Thyroid gland (tissue), 4 donors: ENCODE results near the gene CHRM5. TPM values are rescaled to one million over a fixed set of nuclear protein-coding genes. Genes with fewer than 3 reads are reported as not detected.
"Not testable (repeated sequence)": the region's sequence is repeated elsewhere in the genome, so short reads cannot be mapped to it uniquely, and the experiment has no call there.

ENCODE experiments used
- DNase-seq, 2 donors: peaks; one replicate each; pipeline ENCODE4 v3.0.0-alpha.2; 2019
- H3K27ac ChIP-seq, 3 donors: fragments of 200-600 bp; sonication (generic); 1 replicate in 2 of 3; 2 replicates in 1 of 3; pipeline ENCODE4 v1.5.1; 2016 to 2019; ENCODE audit warnings: mild to moderate bottlenecking in 1 of 3, moderate library complexity in 1 of 3
- H3K27me3 ChIP-seq: fragments of 200-600 bp; sonication (generic); one replicate; pipeline ENCODE4 v1.5.1; 2019
- H3K36me3 ChIP-seq, 2 donors: fragments of 200-600 bp; sonication (generic); one replicate each; pipeline ENCODE4 v1.5.1; 2016 to 2019
- H3K4me1 ChIP-seq, 2 donors: fragments of 200-600 bp; sonication (generic); one replicate each; pipeline ENCODE4 v1.5.1; 2017 to 2019
- H3K4me3 ChIP-seq, 3 donors: fragments of 200-600 bp; sonication (generic); replicated peaks in 1 of 3; 1 replicate in 2 of 3; 2 replicates in 1 of 3; pipeline ENCODE4 v1.5.1; 2016; ENCODE audit warnings: mild to moderate bottlenecking in 1 of 3
- H3K9me3 ChIP-seq: fragments of 200-600 bp; sonication (generic); one replicate; pipeline ENCODE4 v1.5.1; 2017
- CTCF ChIP-seq, 6 experiments: fragments of 200-600 bp in 3 of 6; fragments of 450-650 bp in 3 of 6; sonication (generic) in 3 of 6; IDR thresholded peaks; one replicate each; pipeline ENCODE4 v1.5.1; 2016 to 2019; ENCODE audit warnings: antibody characterized with exemption in 6 of 6, mild to moderate bottlenecking in 2 of 6, inconsistent platforms in 1 of 6, moderate library complexity in 1 of 6
- POLR2A ChIP-seq, 2 donors: fragments of 450-650 bp; IDR thresholded peaks; one replicate each; pipeline ENCODE4 v1.6.1; 2017; ENCODE audit warnings: antibody characterized with exemption in 2 of 2, mild to moderate bottlenecking in 2 of 2, moderate library complexity in 1 of 2
- WGBS, 2 donors: methylation state at CpG; one replicate each; pipeline ENCODE4 v1.1.5; 2017; 5-methylcytosine and 5-hydroxymethylcytosine counted together
- intact Hi-C: fragments of 100-400 bp; cut with DNase I; formaldehyde crosslinking; loops from one replicate; pipeline ENCODE4 v1.15.1; 2023
- total RNA-seq, 4 donors: library from RNA; depleted of rRNA; stranded (reverse); fragments of >200 nt; gene quantifications; one replicate each; pipeline ENCODE4 v1.2.3, GENCODE V29; 2016

The CHRM5 gene
- total RNA-seq, 4 donors from 2014 or later, result not detected

- DNase-seq, result no peak
- peak overlapping the region in 1 of 3 donors; percentile 20 for H3K27ac ChIP-seq
- H3K4me3 ChIP-seq, result no peak overlapping the region
- TF ChIP-seq CTCF (IDR thresholded peaks at IDR 0.05), result no peak
- H3K9me3 ChIP-seq, result no peaks in the 10 kb centered on the region
- no peaks in the 10 kb centered on the region for H3K36me3 ChIP-seq
- peaks cover 9% of the 10 kb centered on the region in 2 donors for H3K4me1 ChIP-seq
- 61 to 72% methylated on average over 4 of the region's 4 CpGs for WGBS, 2 donors
- intact Hi-C loops, result no loop called here
- H3K27me3 ChIP-seq, result no peaks in the 10 kb centered on the region
These were observed 44.2 kb downstream of the CHRM5 start for GRCh38 chr15:34012461-34013028.

GRCh38 chr15:34013746-34014145 is 45.4 kb downstream of the CHRM5 start:
- WGBS, 2 donors, result 88 to 98% methylated on average over 9 of the region's 9 CpGs

GRCh38 chr15:34014556-34014955 is 46.3 kb downstream of the CHRM5 start:
- peak; percentile 83 to 84 for DNase-seq
- intact Hi-C loops, result no loop called here
- Histone ChIP-seq H3K9me3 (no peaks in the 10 kb centered on the region), H3K4me1 (peaks cover 9% of the 10 kb centered on the region in 2 donors), H3K27ac (peak overlapping the region; percentile 34 to 86 (median 71)), H3K36me3 (no peaks in the 10 kb centered on the region), H3K27me3 (no peaks in the 10 kb centered on the region), H3K4me3 (no peak overlapping the region)
- 15 to 36% methylated on average over 2 of the region's 2 CpGs for WGBS, 2 donors
- no peak for TF ChIP-seq CTCF (IDR thresholded peaks at IDR 0.05)
- TF ChIP-seq POLR2A (IDR thresholded peaks at IDR 0.05), result no peak

More at GRCh38 chr15:34013746-34014145, 45.4 kb downstream of the CHRM5 start:
- Histone ChIP-seq H3K27ac (peak overlapping the region in 1 of 3 donors; percentile 8), H3K4me3 (no peak overlapping the region), H3K9me3 (no peaks in the 10 kb centered on the region), H3K4me1 (peaks cover 9% of the 10 kb centered on the region in 2 donors), H3K36me3 (no peaks in the 10 kb centered on the region), H3K27me3 (no peaks in the 10 kb centered on the region)
- TF ChIP-seq CTCF (IDR thresholded peaks at IDR 0.05) (no peak), POLR2A (IDR thresholded peaks at IDR 0.05) (no peak)
- intact Hi-C loops, result no loop called here
- DNase-seq, result no peak

DNA sequence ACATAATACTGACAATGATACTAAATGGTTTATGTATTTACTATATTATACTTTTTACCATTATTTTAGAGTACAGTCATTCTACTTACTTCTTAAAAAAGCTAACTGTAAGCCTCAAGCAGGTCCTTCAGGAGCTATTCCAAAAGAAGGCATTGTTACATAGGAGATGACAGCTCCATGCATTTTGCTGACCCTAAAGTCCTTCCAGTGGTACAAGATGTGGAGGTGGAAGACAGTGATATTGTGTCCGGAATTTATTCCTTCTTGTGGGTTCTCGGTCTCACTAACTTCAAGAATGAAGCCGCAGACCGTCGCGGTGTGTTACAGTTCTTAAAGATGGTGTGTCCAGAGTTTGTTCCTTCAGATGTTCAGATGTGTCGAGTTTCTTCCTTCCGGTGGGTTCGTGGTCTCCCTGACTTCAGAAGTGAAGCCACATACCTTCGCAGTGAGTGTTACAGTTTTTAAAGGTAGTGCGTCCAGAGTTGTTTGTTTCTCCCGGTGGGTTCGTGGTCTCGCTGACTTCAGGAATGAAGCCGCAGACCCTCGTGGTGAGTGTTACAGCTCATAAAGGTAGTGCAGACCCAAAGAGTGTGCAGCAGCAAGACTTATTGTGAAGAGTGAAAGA is 49.8 kb downstream of the CHRM5 start:
- no peaks in the 10 kb centered on the region for H3K27me3 ChIP-seq
- H3K4me1 ChIP-seq, result peaks cover 9 to 15% of the 10 kb centered on the region in 2 donors
- TF ChIP-seq CTCF (IDR thresholded peaks at IDR 0.05), result no peak
- no peak for TF ChIP-seq POLR2A (IDR thresholded peaks at IDR 0.05)
- DNase-seq, result no peak
- intact Hi-C loops, result no loop called here
- H3K36me3 ChIP-seq, result no peaks in the 10 kb centered on the region
- no peaks in the 10 kb centered on the region for H3K9me3 ChIP-seq
- H3K4me3 ChIP-seq, result no peak overlapping the region
- 93 to 97% methylated on average over 16 of the region's 16 CpGs for WGBS, 2 donors
- H3K27ac ChIP-seq, result no peak overlapping the region

DNA sequence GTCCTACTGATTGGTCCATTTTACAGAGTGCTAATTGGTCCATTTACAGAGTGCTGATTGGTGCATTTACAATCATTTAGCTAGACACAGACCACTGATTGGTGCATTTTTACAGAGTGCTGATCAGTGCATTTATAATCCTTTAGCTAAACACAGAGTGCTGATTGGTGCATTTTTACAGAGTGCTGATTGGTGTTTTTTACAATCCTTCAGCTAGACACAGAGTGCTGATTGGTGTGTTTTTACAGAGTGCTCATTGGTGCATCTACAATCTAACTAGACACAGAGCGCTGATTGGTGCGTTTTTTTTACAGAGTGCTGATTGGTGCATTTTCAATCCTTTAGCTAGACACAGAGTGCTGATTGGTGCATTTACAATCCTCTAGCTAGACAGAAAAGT is 50.4 kb downstream of the CHRM5 start:
- DNase-seq, H3K27ac ChIP-seq, H3K36me3 ChIP-seq, H3K27me3 ChIP-seq, intact Hi-C loops, H3K4me3 ChIP-seq, H3K9me3 ChIP-seq: not testable (repeated sequence)
- 95 to 100% methylated on average over 2 of the region's 2 CpGs for WGBS, 2 donors
- H3K4me1 ChIP-seq, result peaks cover 9 to 15% of the 10 kb centered on the region in 2 donors
